ENCODE results near the gene ANO2. TPM values are rescaled to one million over a fixed set of nuclear protein-coding genes. Genes with fewer than 3 reads are reported as not detected.

Gene ANO2
- total RNA-seq, 1 donor from 2014 or later = 7.8 TPM

DNA sequence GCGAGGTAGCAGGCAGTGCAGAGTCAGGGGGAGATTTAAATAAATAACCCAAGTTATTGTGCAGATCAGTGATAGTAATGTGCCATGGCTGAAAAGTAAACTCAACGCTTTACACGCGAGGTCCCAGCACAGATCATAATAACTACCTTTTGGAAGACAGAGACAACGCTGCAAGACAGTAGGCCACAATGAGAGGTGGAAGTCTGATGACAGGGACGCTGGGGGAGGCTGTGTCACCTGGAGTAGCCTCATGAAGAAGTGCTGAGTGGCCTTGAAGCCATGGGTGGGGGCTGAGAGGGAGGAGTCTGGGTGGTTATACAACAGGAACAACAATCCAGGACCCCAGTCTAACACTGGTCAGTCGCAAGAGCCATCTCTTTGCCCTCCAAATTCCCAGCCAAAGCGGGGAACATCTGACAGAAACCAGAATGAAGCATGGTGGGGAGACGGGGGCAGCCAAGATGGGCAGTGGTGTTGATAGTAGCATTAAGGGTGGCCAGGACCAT is 28.2 kb downstream of the ANO2 start:
- DNase-seq = no peak

DNA sequence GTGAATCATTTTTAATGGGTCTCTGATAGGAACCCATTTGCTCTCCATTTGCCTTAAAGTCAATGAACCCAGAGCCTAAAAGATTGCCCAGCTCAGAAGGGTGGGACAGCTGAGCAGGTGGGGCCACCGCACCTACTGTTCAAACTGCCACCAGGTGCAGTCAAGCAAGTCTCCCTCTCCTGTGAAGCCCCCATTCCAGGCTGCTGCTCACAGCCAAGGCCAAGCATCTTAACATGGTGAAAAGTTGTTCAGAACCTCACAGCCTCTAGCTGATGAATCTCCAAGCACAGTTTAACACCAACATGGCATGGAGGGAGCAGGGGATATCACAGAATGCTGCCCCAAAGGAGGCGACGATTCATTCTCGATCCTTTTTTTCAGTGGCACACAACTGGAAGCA is 29.5 kb downstream of the ANO2 start:
- no peak for DNase-seq

DNA sequence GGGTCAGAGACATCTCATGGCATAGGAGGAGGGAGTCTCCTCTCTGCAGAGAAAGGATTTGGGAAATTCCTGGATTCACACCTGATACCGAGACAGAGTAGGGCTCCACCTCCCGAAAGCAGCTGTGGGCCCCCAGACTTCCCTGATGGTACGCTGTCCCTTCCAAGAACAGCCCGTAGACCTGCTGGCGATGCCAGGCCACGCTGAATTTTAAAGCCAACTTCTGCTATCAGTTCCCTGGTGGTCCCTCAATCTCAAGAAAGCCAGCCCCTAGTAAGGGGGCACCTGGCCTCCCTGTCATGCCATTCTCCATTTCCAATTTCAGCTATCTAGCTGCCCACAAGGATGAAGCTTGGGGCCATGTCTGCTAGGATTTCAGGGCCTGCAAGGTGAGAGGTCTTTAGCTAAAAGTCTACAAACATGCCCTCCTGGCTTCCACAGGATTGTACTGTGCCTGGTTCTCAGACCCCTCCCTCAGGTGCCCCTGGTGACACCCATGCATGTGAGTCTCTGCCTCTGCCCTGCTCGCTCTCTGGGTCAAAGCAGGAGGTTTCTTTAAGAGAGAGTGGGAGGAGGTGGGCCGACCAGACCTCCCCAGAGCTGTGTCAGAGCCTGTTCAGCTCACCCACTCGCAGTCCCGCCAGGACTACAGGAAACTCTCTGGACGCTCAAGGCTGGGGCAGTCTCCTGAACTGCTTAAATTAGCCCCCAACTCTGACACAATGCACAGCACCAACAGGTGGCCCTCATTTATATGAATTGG is 30.5 kb downstream of the ANO2 start:
- no peak for DNase-seq

DNA sequence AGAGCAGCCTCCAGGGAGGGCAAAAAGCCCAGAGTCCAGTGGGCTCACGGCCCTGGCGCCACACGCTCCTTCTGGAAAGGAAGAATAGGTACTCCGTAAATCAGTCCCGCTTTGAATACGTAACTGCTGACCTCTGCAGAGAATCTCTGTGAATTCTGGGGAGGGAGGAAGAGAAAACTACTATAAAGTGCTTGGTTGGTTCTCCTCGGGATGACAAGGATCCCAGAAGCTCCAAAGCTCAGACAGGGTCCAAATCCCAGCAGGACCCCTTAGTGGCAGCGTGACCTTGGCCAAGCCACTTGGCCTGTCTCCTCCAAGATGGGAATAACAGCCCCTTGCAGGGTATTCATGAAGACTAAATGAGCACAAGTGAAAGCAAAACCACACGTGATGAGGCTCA is 31.7 kb downstream of the ANO2 start:
- no peak for DNase-seq

DNA sequence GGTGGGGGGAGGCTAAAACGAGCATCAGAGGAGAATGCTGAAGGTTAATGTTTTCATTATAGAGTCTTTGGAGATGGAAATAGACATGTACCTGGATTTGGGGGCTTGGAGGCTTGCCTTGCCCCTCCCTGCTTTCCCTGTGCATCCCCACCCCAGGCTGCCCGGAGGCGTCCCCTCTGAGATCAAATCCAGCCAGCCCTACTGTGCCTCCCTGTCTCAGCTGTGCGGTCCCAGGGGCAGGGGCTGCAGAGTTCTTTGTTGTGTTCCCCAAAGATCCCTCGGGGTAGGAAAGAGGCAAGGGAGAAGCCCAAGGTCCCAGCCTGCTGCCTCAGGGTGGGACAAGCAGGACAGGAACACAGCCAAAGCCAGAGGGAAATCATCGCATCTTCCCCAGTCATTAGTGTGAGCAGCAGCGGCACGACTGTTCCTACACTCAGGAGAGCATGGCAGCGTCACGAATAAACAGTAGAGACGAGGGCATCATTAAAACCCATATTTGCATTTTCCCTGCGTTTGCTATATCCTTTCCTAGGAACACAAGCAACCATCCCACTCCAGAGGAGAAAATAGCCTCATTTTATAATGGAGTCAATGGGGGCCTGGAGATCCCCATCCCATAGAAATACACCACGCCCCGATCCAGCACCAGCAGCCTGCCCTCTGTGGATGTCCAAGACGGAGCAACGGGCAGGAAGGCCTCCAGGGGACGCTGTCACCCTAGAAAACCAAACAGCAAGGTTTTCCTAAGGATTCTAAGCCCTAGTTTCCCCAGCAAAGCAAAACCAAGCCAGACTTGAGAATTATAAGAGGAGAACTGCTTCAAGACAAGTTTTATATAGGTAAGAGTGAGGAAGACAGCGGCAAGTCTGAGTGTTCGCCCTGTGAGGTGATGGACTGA is 32.4 kb downstream of the ANO2 start:
- DNase-seq = no peak

DNA sequence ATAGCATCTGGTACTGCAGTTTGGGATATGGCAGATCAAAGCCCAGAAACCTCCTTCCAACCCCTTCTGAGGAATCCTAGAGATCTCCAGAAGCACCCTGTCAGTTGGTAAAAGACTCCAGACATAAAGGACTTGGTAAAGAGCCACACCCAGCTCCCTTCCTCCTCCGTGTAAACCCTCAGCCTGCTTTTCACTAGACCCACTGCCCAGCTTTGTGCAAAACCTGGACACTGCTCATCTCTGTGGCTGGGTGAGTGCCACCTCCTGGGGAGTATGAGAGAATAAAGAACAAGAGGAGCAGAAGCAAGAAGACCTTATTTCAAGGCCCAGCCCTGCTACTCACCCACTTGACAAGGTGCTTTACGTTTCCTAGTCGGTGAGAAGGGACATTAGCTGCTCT is 33.0 kb downstream of the ANO2 start:
- DNase-seq = no peak

DNA sequence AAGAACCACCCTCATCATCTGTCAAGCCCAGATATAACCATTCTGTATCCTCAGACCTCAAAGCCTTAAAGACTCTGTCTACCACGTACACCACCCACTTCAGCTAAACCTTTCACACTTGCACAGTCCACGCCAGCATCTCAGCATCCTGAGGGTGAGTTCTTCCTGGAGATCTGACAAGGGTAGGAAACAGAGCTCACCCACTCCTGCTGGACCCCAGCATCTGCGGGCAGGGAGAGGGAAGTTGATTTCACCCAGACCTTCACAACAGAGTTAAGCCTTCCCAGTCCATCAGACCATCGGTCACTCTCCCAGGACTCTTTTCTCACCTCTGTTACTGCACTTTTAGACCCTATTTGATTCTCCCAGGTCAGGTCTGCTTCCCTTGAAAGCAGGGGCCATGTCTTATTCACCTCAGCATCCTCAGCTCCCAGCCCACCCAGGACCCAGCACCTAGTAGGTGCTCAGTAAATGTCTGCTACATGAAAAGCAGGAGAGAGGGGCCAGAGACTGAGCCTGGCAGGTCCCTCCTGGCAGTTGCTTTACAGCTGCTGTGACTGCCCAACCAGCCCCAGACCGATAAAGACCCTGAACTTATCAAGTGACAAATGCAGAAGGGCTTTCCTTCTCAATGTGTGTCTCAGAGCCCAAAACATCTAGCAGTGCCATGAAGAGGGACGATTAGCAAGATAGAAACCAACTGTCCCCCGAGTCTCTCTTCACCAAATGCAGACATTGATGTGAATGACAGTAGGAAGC is 34.1 kb downstream of the ANO2 start:
- no peak for DNase-seq

DNA sequence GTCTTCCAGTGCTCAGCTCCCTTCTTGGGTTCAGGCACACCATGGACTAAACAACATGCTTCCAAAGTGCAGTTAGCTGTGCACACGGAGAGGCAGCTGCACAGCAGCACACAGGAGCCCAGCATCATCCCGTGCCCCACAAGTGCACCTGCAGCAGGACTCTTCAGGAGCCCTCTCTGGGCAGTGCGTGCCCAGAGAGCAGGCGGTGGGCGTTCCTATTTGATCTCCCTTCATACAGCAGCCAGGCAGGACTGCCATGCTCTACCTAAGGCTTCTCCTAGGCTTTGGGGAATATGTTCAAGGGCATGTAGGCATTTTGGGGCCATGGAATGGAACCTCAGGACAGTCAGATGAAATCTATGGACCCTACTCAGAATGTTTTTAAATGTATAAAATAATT is 35.5 kb downstream of the ANO2 start:
- no peak for DNase-seq

DNA sequence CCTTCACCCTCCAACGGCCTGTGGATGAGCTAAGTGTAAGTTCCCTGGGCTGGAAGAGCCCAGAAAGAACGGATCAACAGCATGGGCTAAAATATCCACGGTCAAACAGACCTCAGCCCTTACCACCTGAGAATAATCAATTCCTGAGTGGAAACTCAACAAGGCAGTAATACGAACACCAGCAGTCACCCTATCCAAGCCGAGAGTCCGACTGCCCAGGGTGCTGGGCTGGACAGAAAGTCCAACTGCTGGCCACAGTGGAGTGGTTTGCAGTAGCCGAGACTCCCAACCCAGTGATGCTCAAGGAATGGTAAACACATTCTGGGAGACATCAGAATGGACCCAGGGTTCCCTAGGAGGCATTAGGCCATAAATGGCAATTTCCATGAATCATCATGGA is 36.8 kb downstream of the ANO2 start:
- no peak for DNase-seq

DNA sequence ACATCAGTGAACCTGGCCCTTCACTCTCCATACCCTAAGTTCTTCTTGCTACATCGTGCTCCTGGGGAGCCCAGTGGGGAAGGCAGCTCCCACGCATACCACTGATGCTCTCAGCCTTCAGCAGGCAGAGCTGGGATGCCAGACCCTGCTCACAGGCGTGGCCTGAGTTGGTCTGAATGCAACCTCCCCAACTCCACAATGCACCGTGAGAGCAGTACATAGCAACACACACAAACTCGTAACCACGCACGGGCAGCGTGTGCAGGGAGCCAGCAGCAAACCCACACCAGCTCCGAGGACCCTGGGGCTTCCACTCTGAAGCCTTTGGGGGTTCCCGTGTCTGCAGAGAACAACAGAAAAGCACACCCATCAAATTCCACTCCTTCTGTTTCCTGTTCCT is 37.3 kb downstream of the ANO2 start:
- no peak for DNase-seq

DNA sequence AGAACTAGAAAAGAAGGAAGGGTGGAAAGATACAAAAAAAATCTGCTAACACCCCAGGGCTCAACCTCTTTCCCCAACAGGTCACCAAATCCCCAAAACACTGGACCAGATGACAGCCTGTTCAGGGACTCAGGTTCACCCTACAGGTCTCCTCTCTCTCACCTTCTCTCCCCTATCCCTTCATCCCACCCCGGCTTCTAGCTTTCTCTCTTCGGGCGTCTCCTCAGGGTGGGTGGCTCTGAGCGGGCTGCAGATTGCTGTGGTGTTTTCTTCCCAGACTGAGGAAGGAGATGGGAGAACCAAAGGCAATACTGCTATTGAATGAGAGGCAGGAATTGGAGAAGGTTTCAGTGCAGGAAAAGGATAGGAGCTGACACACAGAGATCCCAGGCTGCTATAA is 39.3 kb downstream of the ANO2 start:
- no peak for DNase-seq

DNA sequence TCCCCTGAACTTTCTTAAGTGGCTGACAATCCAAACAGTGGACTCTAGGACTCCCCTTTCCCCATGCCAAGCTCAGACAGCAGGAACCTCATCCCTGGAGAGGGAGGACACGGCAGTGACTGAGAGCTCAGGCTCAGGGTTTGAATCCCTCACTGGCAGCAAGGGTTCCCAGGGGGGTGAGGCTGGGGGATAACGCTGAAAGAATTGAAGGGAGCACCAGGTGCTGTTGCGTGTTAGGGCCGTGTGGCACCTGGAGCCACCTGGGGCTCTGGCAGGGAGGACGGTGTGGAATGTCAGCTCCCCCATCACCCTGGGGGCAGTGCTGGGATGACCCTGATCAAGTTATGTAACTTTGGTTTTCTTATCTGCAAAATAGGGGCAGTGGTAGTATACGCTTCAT is 40.1 kb downstream of the ANO2 start:
- no peak for DNase-seq

DNA sequence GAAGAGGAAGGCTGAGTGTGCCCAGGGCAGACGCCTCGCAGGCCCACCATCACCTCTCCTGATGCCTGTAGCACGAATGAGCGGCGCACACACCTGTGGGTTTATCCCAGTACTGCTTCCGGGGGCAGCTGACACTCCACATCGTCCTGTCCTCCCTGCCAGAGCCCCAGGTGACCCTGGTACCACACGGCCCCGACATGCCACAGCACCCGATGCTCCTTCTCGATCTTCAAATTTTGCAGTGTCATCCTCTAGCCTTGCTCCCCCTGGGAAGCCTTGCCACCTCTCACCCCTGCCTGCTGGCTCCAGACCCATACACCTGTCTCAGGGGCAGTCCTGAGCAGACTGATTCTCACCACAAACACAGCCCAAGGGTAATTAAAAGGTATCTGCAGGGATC is 40.6 kb downstream of the ANO2 start:
- DNase-seq = no peak

DNA sequence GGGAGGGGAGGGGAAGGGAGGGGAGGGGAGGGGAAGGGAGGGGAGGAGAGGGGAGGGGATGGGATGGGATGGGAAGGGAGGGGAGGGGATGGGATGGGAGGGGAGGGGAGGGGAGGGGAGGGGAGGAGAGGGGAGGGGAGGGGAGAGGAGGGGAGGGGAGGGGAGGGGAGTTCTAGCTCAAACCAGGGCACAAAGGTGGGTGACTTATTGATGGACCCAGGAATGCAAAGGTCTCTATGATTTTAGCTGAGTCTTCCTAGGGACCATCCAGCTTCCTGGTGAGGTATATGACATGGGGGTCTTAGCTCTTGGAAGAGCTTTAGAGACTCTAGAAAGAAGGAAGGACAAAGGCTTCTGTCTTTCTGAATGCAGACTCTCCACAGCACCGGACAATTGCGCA is 42.3 kb downstream of the ANO2 start:
- DNase-seq = no peak

DNA sequence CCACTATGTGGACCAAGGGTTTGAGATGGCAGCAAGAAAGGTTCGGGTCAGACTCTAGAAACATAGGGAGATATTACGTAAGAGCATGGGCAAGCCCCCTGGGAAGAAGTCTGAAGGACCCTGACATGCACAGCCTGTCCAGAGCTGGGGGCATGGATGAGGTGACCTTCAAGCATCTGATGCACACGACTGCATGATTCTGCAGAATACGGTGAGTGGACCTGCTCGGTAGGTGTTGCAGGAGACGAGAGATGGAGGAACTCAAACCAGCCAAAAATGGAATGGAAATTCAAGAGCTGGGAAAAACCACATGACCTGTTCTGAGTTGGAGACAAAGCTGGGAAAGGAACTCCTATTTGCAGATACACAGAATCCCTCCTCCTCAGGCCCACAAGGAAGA is 43.6 kb downstream of the ANO2 start:
- no peak for DNase-seq

DNA sequence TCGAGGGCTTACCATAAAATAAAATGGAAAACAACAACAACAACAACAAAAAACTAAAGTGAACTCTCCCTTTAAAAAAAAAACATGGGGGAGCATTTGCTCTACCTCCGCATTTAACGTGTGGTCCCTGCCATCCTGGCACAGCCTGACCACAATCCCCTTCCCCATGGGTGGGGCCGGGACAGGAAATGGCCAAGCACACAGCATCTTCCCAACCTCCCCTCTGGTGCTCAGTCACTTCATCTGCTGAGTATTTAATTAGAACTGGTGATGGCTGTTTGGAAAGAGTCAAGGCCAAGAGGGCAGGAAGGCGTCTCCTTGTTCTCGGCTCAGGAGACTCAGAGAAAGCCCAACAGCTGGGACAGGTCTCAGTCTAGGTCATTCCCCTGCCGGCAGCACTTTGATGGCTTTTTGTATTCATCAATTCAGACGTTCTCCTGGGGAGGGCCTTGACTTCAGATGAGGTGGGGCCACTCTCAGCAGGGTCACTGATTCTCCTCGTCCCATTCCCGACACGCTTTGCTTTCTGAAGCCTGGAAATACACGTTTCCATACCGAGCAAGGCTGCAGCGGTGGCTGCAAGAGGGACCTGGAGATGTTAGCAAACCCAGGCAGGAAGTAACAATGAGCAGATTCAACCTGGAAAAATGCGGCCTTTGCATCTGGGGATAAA is 44.4 kb downstream of the ANO2 start:
- DNase-seq = no peak

DNA sequence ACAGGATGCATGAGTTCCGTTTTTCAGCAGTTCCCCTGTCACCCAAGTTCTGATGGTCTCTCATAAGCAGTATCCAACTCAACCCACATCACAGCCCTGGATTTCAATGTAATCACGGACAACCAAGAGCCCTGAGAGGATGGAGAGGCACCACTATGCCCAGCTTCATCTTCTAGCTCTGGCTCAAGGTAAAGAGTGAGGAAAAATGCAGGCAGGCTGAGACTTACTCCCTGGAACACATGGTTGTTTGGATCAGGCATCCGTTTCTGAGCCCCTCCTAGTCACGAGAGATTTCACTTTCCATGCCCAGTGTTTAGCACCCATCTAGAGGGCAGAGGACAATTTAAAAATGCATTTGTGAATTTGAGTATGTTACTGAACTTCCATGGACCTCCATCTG is 45.0 kb downstream of the ANO2 start:
- DNase-seq = no peak

DNA sequence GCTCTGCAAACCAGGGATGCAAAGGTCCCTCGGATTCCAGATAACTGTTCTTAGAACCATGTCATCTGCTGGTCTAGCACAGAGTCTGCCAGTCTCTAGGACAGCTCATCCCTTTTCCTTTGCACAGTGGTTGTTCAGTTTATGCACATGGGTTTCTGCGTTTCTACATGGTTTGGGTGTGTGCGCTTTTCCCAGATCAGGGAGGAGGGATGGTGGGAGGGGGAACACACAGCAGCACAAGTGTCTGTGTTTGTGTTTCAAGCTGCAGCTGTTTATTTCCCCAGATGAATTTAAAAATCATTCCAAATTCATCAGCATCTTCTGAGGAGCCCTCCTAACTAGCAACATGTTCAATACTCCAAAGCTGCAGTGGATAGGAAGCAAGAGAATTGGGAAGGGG is 45.4 kb downstream of the ANO2 start:
- no peak for DNase-seq

DNA sequence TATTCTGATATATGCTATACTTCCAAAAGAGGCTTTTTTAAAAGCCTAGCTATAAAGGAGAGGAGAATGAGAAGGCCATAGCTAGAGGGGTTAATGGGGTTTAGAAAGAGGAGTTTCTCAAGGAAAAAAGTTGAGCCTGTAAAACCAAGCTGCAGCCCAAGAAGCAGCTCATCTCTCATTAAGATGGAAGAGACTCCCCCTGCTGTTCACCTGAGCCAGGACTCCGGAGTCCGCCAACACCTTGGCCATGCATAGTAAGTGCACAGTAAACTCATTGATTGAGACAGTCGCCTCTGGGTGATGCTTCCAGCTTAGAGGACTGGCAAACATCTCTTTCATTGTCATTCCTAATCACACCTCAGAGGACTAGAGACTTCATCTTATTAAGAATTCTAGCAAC is 46.2 kb downstream of the ANO2 start:
- DNase-seq = no peak

DNA sequence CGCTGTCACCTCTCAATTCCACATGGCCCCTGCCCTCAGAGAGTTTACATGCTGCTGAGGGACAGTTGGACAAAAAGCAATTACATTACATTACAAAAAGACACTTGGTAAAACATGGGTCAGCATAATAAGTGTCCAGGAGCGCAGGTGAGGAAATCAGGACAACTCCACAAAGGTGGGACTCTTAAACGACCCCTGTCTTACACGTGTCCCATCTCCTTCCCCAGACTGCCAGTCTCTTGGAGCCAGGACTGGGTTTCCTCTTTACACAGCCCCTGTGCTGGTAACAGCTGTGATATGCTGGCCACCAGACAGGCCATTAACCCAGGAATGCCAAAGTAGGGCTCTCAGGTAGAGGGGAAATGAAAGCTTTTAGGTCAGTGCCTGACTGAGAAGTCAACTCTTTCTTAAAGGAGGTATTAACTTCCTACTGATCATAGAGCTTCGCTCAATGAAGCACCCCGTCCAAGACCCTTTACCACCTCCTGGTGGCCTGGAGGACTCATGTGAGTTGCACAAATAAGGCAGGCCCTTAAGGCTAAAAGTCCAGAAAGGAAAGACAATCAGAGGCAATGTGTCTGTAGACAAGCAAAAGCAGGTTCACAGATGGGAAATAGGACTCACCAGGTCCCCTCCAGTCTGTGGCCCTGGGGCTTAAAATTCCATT is 55.5 kb downstream of the ANO2 start:
- no peak for DNase-seq

DNA sequence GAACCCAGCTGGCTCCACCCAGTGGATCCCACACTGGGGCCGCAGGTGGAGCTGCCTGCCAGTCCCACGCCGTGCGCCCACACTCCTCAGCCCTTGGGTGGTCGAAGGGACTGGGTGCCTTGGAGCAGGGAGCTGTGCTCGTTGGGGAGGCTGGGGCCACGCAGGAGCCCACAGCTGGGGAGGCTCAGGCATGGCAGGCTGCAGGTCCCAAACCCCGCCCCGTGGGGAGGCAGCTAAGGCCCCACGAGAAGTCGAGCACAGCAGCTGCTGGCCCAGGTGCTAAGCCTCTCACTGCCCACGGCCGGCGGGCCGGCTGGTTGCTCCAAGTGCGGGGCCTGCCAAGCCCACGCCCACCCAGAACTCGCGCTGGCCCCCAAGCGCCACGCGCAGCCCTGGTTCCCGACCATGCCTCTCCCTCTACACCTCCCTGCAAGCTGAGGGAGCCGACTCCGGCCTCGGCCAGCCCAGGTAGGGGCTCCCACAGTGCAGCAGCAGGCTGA is 56.2 kb downstream of the ANO2 start:
- no peak for DNase-seq

Data from skin of body (tissue), 2 donors.